GDM1 (cell line): Measurements from ENCODE around the gene ZC2HC1C.
"Not testable (repeated sequence)": the region's sequence is repeated elsewhere in the genome, so short reads cannot be mapped to it uniquely, and the experiment has no call there.

Experiments
- DNase-seq: peaks from one replicate; lab custom pipeline; 2025; lab: John Stamatoyannopoulos, UW

ZC2HC1C gene

DNA sequence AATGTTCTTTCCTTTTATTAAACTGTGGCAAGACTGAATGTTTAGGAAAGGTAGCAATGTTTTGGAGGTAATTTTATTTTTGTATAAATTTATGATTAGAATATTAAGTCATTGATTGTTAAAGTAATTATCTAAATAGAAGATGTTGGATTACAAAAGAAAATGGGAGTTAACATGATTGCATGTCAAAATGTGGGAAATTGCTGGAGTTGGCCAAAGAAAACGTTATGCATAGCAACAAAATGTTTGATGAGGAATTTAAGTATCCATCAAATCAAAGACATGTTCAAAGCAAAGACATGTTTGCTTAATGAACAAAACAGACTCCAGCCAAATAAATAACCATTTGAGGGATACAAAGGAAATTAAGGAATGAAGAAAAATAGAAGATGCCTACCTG, 15.0 kb upstream of the ZC2HC1C start:
- DNase-seq = no peak

DNA sequence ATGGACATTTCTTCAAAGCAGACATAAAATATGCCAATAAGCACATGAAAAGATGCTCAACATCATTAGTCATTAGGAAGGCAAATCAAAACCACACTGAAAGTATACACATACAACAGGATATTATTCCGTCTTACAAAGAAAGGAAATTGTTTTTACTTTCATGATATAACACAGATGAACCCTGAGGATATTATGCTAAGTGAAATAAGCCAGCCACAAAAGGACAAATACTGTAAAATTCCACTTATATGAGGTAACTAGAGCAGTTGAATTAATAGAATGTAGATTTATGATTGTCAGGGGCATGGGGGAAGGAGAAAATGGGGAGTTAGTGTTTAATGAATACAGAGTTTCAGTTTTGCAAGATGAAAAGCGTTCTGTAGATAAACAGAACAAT, 9.8 kb upstream of the ZC2HC1C start:
- DNase-seq = no peak

DNA sequence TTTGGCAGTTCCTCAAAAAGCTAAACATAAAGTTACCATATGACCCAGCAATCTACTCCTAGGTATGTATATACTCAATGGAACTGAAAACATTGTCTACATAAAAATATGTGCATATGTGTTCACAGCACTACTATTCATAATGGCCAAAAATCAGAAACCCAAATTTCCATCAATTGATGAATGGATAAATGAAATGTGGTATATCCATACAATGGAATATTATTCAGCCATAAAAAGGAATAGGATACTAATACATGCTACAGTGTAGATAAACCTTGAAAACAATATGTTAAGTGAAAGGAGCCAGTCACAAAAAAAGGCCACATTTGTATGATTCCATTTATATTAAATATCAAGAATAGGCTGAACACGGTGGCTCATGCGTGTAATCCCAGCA, 9.0 kb upstream of the ZC2HC1C start:
- no peak for DNase-seq

DNA sequence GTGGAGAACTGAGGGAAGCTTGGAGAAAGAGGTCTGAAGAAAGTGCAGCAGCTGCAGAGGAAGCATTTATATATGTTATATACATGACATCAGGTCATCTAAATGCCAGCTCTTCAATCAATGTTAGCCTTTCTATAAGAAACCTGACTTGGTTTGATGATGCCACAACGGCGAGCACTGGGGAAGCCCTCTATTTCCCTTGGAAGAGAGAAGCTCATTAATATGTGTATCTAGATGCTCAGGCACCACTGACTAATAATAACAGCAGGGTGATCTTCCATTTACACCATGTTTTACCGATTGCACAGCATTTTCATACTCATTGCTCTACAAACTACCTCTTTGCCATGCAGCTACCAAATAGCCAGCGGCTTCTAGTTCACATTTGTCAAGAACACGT, 6.4 kb upstream of the ZC2HC1C start:
- no peak for DNase-seq

DNA sequence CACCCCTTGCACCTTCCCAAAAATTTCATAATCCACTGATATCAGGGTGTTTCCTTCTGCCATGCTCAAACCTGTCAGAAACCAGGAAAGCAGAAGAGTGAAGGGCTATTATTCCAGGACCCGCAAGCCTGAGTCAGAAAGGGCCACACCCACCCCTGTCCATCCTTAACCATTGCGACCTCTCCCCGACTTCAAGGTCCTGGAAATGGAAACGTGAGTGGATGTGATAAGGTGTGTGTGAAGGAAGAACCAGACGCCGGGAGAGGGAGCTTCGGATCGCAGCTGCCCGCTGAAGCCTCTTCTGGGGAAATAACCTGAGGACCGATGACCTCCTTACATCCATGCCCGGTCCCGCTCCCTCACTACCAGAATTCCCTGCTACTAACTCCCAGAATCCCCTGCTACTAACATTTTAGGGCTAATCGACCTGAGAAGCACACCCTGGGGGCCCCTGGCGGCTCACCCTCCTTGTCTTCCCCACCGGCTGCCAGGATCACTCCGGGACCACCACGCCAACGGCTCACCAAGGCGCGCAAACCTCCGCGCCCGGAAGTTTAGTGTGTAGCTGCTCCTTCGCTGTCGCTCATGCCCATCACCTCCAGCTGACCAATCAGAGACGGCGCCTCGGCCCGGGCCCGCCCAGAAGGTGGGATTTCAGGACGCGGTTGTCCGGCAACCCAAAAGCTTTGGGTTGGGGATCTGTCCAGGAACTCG, 5.8 kb upstream of the ZC2HC1C start, which contains the start of gene ACYP1:
Gene ACYP1, minus strand, starts transcription at position 534 of the 714 bp plus-strand sequence. Its CDS starts 471 bp downstream, at position 63.
- peak; percentile 84 for DNase-seq

DNA sequence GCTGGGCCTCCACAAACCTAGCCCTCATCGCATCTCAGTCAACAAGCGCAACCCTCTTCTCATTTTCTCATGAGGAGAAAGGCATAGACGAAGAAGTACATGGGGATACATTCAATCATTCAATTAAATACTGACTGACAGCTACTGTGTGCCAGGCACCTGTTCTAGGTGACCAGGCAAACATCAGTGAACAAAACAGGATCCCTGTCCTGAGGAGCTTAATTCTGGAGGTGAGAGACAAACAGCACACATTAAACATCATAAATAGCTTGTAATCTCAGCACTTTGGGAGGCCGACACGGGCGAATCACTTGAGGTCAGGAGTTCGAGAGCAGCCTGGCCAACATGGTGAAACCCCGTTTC, 5.3 kb upstream of the ZC2HC1C start:
- DNase-seq = no peak

DNA sequence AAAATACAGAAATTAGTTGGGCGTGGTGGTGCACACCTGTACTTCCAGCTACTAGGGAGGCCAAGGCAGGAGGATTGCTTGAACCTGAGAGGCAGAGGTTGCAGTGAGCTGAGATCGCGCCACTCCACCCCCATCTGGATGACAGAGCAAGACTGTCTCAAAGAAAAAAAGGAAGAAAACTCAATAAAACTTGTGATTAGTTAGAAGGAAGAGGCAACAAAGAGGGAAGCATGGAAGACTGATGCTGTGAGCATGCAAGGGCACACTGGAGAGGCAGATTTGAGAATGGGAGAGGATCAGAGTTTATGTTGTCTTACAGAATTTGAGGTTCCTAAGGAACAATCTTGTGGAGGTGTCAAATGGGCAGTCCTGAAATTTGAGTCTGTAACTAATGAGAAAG, 2.8 kb upstream of the ZC2HC1C start:
- no peak for DNase-seq

DNA sequence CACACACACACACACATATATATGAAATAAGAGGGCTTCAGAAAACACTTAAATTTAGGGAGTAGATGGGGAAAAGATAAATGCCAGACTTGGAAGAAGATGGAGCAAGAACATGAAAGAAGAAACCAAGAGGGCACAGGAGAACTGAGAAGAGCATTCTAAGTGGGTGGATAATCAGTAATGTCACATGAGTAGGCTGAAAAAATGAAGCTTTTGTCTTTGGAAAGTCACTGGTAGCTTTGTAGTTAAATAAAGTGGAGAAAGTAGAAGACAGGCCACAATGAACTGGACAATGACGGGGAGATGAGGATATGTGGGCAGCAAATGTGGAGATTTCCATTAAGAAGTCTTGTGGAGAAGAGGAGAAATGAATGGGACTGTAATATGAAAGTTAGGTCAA, 2.2 kb upstream of the ZC2HC1C start:
- DNase-seq = no peak

DNA sequence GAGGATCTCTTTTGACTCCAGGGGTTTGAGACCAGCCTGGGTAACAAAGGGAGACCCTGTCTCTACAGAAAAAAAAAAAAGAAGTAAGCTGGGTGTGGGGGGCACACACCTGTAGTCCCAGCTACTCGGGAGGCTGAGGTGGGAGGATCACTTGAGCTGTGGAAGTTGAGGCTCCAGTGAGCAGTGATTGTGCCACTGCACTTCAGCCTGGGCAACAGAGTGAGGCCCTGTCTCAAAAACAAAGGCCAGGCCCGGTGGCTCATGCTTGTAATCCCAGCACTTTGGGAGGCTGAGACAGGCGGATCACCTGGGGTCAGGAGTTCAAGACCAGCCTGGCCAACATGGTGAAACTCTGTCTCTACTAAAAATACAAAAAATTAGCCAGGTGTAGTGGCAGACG, 1.7 kb upstream of the ZC2HC1C start:
- not testable (repeated sequence) for DNase-seq

DNA sequence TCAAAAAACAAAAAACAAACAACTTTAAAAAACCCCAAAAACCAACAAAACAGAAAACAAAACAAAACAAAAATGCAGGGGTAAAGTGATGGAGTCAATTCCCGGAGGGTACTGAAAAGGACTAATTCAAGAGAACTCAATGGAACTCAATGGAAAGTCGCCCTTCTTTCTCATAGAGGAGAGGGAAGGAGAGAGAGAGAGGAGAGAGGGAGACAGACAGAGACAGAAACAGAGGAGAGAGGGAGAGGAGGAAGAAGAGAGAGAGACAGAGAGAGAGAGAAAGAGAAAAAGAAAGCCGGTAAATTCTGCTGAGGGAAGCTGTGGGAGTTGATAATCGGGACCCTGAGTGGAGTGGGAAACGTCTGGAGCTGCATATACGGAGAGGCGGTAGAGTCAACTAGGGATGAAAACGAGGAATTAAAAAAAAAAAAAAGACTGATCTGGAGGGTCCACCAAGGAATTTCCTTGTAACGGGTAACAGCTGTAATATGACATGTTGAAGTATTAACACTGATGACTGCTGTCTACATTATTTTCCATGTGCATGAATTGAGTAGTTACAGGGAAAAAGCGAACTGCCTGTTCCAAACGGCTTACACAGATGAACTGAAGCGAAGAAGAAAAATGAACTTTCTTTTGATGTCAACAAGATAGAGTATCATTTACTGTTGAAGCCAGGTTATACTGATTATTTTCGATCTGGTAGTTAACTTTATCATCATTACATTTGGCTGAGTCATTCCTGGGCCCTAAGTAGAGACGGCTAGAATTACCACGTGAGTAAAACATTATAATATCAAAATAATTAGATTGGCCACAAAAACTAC, 934 bp upstream of the ZC2HC1C start:
- no peak for DNase-seq

DNA sequence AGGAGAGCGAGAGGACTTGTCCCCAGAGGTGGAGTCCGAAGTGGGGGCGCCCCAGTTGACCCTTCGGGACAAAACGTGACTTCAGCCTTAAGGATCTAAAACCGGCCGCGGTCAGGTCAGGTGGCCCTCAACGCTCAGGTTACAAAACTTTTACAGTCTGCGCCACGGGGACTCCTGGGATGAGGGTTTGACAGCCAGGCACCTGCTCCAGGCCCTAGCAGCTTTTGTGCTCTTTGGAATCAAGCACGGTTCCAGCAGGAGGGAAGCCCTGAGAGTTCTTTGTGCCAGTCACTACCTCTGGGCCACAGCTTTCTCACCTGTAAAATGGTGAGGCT, 337 bp downstream of the ZC2HC1C start:
- DNase-seq = no peak

DNA sequence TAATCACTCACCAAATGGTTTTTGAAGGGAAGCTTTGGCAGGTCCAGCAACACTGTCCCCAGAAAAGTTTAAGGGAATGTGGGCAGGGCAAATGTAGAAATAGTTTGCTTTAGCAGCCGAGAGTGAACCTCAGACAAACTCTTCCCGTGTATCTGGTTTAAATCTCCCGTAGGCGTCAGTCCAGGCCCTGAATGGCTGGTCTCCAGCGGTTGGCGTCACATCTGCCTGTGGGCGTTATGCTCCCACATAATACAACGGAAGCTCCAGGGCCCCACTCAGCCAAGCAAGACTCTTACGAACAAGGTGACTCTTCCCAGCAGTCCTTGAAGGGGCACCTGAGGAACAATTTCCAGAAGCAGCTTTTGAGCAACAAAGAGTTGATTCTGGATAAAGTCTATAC, 942 bp downstream of the ZC2HC1C start:
- DNase-seq = no peak

DNA sequence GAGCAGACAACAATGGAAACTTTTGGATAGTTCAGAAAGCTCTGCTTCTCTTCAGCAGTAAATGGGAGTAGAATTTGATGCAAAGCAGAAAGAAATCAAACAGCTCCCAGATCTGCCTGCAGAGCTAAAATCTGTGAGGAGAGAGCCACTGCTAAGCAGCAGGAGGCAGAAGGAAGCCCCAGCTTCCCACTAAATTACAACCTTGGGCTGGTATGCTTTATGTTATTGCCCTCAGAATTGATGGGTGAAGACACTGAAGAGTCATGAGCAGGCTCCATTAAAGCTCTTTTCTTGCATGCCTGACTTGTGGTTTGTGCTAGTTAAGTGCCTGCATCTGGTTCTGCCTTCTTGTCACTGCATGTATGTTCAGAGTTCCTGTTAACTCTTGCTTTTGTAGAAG, 8.4 kb downstream of the ZC2HC1C start:
- no peak for DNase-seq

DNA sequence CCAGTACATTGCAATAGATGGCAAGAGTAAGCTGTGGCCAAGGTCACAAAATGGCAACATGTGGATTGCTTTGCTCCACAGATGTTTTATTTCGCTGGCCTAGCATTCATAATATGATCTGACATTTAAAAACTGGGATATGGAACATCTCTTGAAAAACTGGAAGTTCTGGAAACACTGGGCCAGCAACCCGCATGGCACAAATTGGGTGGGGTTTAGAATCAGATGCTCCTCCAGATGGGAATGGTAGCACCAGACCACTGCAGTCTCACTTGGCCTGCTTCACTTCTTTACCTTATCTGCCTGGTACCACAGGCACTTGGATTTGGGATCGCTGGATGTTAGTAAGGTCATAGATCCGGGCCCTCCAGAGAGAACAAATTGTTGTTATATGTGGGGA, 10.1 kb downstream of the ZC2HC1C start:
- no peak for DNase-seq

DNA sequence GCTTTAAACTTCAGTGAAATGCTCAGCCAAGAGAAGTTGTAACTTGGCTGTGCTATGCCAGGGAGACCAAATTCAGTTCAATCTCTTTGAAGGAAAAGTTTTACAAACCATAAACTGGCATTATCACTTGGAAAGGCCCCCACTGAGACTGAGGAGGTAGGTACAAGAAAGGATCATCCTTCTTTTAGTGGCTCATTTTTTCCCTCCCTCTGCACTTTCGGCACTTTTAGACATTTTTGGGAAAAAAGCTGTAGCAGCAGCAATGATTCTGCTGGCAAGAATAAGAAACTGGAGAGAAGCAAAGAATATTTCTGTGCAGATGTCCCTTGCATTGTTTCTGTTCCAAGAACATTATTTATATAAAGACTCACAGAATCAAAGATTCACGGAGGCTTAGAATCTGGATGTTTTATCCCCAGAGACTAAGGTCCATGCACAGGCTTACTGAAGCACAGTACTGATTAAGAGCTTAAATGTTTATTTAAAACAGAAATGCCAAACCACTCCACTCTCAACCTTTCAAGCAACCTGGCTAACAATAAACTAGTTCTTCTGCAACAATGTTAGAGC, 12.3 kb downstream of the ZC2HC1C start:
- DNase-seq = no peak

DNA sequence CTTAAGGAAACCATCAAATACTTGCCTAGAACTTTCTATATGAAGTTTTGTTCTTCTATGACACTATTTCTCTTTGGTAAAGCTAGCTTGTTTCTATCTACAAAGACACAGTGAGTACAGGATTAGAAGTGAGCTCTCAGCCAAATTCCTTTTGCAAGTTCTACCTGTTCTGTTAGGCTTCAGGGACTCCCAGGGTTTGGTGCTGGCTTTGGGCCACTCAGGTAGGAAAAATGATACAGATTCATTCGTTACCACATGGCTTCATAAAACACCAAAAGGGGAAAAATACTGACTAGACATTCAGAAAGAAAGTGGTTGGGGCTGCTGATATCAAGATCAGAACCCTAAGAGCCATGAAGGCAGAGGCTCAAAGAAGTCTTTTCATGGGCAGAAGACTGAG, 13.8 kb downstream of the ZC2HC1C start:
- no peak for DNase-seq

DNA sequence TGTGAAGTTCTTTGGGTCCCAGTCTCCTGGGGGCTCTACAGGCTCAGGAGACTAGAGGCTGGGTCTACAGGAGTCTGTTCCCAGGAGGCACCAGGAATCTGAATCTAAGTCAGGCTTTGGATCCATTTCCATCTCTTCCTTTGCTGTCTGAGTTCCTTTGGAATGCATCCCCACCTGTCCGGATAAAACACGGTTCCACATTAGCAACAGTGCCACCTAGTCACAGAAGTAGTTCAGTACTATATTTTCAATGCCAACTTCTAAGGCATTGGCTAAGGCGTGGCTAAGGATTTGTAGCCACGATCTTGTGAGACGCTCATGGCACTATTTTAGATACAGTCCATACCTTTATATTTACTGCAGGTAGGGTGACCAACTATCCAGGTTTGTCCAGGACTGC, 15.1 kb downstream of the ZC2HC1C start:
- no peak for DNase-seq

DNA sequence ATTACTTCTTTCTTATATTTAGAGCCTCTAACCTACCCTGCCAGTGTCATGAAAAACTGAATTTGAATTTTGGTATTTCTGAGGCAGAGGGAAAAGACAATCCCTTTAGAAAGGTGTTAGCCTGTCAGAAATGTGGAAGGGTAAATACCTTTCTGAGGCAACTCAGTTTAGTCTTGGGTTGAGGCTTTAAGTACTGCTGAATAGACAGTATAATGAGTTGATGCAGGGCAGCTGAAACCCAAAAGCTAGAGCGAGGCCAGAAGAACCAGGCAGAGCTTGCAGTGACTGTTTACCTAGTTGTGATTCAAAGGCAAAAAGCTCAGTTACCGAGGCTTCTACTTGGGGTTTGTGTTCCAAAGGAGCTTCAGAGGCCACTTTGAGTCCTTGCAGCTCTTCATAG, 18.7 kb downstream of the ZC2HC1C start:
- DNase-seq = no peak

DNA sequence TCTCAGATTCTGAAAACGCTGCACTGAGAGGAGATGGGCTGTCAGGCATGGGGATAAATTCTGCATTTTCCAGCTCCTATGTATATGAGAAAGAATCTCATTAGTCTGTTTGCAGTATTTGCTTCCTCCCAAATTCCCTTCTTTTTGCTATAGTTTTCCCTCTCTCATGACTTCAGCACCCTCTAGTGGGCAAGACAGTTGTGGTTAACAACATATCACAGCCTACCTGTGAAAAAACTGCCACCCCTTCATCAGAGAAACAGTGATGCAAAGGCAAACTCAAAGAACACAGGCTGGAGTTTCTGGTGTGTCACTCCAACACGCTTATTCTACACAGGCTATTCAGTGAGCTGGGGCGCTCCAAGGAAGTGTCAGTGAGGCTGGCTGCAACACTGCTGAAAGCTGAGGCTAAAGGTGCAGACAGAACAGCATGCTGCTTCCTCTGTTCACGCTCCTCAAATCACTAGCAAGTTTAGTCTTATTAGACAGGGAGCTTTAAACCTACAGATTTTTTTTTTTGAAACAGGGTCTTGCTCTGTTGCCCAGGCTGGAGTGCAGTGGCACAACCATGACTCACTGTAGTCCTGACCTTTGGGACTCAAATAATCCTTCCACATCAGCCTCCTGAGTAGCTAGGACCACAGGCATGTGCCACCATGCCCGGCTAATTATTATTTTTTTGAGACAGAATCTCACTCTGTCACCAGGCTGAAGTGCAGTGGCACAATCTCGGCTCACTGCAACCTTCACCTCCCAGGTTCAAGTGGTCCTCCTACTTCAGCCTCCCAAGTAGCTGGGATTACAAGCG, 19.3 kb downstream of the ZC2HC1C start:
- DNase-seq = no peak

DNA sequence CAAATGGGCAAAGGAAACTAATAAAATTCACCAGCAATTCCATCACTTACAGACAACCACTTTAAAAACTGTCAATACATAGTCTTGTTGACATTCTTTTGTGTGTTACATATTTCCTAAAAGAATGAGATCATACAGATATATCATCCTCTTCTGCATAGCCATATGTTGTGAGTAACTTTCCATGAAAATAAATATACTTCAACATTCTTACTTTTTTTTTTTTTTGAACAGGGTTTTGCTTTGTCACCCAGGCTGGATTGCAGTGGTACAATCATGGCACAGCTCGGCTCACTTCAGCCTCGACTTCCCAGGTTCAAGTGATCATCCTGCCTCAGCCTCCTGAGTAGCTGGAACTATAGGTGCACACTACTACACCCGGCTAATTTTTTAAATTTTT, 20.9 kb downstream of the ZC2HC1C start:
- DNase-seq = no peak

DNA sequence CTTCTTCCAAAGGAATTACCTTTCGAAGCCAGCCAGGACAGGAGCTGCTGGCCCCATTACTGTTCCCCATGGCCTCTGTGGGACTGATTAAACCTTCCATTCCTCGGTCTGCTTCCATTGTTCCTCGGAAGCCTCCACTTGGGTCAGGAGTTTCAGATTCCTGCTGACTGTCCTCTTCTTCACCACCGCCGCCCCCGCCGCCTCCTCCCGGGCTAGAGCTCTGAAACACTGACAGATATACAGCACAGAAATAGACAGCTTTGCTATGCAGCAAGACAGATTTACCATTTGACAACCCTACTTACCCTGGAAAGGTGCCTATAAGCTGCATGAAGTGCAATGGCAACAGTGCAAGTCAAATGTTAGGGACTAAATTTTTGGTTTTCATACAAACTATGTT, 21.8 kb downstream of the ZC2HC1C start:
- no peak for DNase-seq

DNA sequence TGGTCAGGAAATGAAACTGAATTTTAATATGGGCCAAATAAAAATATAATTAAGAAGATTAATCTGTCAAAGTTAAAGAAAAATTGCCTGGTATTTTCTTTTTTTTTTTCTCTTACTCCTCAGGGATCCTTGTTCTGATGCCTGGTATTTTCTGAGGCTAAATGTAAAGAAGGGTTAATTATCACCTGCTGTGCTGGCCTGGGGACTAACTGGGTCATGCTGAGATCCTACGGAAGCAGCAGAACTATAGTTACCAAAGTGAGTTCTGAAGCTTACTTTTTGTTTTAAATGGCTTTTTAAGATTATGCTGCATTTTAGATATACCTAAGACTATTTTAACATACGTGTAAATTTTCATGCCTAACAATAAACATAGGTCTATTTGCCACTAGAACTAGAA, 23.3 kb downstream of the ZC2HC1C start:
- no peak for DNase-seq

DNA sequence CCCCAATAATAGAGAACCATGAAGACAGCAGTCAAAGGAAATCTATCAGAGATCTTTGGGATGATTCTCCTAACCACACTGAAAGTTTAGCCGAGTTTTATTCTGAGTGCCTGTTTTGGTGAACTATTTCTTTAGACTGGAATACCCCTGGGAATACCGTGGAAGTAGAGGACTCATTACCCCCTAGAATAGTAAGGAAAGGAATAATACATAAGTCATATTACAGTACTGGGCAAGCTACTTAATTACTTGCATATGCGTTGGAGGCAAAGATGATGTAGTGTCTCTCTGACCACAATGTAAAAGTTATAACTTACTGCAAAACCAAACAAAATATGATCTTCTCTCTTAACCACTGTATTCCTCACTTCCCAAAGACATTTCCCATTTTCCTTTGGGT, 25.5 kb downstream of the ZC2HC1C start:
- no peak for DNase-seq
